Stimulated activated CD8-positive, alpha-beta memory T cell treated with anti-CD3 and anti-CD28 coated beads, Interleukin-15, amount 100 ng/mL, for 48 hours (primary cell): ENCODE measurements around the gene THAP4.

ENCODE experiments used
- DNase-seq, 2 donors: peaks; one replicate each; pipeline ENCODE4 v3.0.0-alpha.2; 2020; ENCODE audit warnings: low read depth in 2 of 2

Gene THAP4

GRCh38 chr2:241637018-241637794 is at the start of gene THAP4, which contains the start of gene ATG4B:
THAP4 (minus strand) TSS chr2:241637158; CDS start chr2:241637017, 141 bp downstream.
ATG4B (plus strand) TSS chr2:241637693; CDS start chr2:241637715, 22 bp downstream.
- peak; percentile 69 for DNase-seq

GRCh38 chr2:241686324-241686649 is 49.3 kb upstream of the THAP4 start:
- DNase-seq, result peak in 1 of 2 donors; percentile 11

GRCh38 chr2:241680827-241681599 is 44.1 kb upstream of the THAP4 start:
- no peak for DNase-seq

- DNase-seq, result no peak
Measured at GRCh38 chr2:241680044-241680443, 43.1 kb upstream of the THAP4 start.

GRCh38 chr2:241678784-241679540 is 42.0 kb upstream of the THAP4 start:
- no peak for DNase-seq

GRCh38 chr2:241678307-241678706 is 41.3 kb upstream of the THAP4 start:
- no peak for DNase-seq

GRCh38 chr2:241677392-241677791 is 40.4 kb upstream of the THAP4 start:
- DNase-seq, result no peak

- DNase-seq, result no peak
Measured at GRCh38 chr2:241676665-241677064, 39.7 kb upstream of the THAP4 start.

- no peak for DNase-seq
Measured at GRCh38 chr2:241675885-241676284, 38.9 kb upstream of the THAP4 start.

GRCh38 chr2:241673797-241674725 is 37.1 kb upstream of the THAP4 start:
- DNase-seq, result no peak

GRCh38 chr2:241673189-241673663 is 36.3 kb upstream of the THAP4 start:
- no peak for DNase-seq

GRCh38 chr2:241672243-241673188 is 35.6 kb upstream of the THAP4 start:
- no peak for DNase-seq

GRCh38 chr2:241671457-241672240 is 34.7 kb upstream of the THAP4 start:
- no peak for DNase-seq

GRCh38 chr2:241670333-241671110 is 33.6 kb upstream of the THAP4 start:
- DNase-seq, result no peak

GRCh38 chr2:241668839-241669238 is 31.9 kb upstream of the THAP4 start:
- no peak for DNase-seq

GRCh38 chr2:241668354-241668753 is 31.4 kb upstream of the THAP4 start:
- no peak for DNase-seq

GRCh38 chr2:241666627-241667400 is 29.9 kb upstream of the THAP4 start:
- DNase-seq, result no peak
